ENCODE data around the gene PLET1.

PLET1 gene

DNA sequence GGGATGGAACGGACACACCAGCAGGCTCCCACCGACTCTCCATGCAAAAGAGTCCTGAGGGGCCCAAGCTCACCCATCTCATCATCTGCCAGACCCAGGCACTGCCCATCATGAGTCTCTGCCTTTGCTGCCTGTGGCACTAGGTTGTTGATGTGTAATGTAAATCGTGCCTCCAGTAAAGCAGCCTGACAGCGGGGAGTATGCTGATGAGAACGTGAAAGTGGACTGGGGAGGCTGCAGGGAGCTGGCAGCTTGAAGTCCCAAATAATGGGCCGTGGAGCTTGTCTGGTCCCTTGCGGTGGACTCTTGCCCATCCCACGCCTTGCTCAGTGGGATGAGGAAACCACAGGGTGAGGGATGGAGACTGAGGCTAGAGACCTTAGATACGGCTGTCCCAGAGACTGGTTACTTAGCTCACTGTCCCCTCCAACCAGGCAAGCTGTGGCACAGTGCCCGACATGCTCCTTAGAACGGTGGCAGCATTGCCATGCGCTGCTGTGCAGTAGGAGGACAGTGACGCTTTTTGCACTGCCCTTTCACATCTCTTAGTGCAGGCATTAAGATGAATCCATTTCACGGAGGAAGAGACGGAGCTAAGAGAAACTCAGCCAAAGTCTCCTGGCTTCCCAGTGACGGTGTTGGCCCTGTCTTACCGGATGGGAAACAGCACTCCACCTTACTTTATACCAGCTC is 39.6 kb upstream of the PLET1 start:
- Histone ChIP-seq H3K9ac (ENCODE audit: low read length) (no peak overlapping the region), H3K9me3 (ENCODE audit: insufficient read depth, low read length) (no peaks in the 10 kb centered on the region), H3K4me2 (ENCODE audit: low read length) (no peak overlapping the region), H3K4me3 (ENCODE audit: low read length) (no peak overlapping the region), H3K4me1 (ENCODE audit: low read length) (peaks cover 2% of the 10 kb centered on the region; the same call in 1 of the 2 replicates), H3K27ac (ENCODE audit: low read length) (no peak overlapping the region), H3K36me3 (replicated peaks; ENCODE audit: low read depth, low read length) (no peaks in the 10 kb centered on the region), H4K20me1 (ENCODE audit: insufficient read depth, low read length) (no peaks in the 10 kb centered on the region), H2AFZ (ENCODE audit: low read depth, low read length) (no peak overlapping the region), H3K79me2 (ENCODE audit: low read length) (no peaks in the 10 kb centered on the region), H3K27me3 (ENCODE audit: low read depth, low read length) (0 out of 2 replicates have a peak, but pooled peaks cover 3% of the 10 kb centered on the region)
- TF ChIP-seq, protein P1, sequence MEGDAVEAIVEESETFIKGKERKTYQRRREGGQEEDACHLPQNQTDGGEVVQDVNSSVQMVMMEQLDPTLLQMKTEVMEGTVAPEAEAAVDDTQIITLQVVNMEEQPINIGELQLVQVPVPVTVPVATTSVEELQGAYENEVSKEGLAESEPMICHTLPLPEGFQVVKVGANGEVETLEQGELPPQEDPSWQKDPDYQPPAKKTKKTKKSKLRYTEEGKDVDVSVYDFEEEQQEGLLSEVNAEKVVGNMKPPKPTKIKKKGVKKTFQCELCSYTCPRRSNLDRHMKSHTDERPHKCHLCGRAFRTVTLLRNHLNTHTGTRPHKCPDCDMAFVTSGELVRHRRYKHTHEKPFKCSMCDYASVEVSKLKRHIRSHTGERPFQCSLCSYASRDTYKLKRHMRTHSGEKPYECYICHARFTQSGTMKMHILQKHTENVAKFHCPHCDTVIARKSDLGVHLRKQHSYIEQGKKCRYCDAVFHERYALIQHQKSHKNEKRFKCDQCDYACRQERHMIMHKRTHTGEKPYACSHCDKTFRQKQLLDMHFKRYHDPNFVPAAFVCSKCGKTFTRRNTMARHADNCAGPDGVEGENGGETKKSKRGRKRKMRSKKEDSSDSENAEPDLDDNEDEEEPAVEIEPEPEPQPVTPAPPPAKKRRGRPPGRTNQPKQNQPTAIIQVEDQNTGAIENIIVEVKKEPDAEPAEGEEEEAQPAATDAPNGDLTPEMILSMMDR (IDR thresholded peaks at IDR 0.05; ENCODE audit: low read depth, low read length) = no peak
- TF ChIP-seq EZH2phosphoT487 (IDR thresholded peaks at IDR 0.05; ENCODE audit: low read depth) = no peak

DNA sequence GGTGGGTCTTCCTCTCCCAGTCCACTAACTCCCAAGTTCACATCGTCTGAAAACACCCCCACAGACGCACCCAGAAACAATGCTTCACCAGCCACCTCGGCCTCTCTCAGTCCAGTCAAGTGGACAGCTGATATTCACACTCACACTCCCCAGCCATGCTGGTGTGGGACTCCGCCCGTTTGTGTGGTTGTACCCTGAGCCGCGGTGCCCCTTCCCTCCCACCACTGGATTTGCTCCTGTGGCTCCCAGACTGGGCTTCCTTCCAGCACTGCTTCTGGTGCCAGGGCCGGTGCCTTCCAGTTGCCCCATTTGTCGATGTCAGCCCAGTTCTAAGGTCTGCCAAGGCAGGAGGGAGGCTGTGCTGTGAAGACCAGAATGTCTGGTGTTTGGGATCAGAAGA is 37.9 kb upstream of the PLET1 start:
- Histone ChIP-seq H3K4me3 (ENCODE audit: low read length) (no peak overlapping the region), H3K79me2 (ENCODE audit: low read length) (no peaks in the 10 kb centered on the region), H2AFZ (ENCODE audit: low read depth, low read length) (no peak overlapping the region), H3K9ac (ENCODE audit: low read length) (no peak overlapping the region), H4K20me1 (ENCODE audit: insufficient read depth, low read length) (no peaks in the 10 kb centered on the region), H3K9me3 (ENCODE audit: insufficient read depth, low read length) (no peaks in the 10 kb centered on the region), H3K27me3 (ENCODE audit: low read depth, low read length) (0 out of 2 replicates have a peak, but pooled peaks cover 3% of the 10 kb centered on the region), H3K27ac (ENCODE audit: low read length) (no peak overlapping the region), H3K36me3 (replicated peaks; ENCODE audit: low read depth, low read length) (no peaks in the 10 kb centered on the region), H3K4me2 (ENCODE audit: low read length) (no peak overlapping the region), H3K4me1 (ENCODE audit: low read length) (peaks cover 2% of the 10 kb centered on the region; the same call in 1 of the 2 replicates)
- TF ChIP-seq EZH2phosphoT487 (IDR thresholded peaks at IDR 0.05; ENCODE audit: low read depth) = no peak
- TF ChIP-seq, protein P1 (IDR thresholded peaks at IDR 0.05; ENCODE audit: low read depth, low read length) = no peak

DNA sequence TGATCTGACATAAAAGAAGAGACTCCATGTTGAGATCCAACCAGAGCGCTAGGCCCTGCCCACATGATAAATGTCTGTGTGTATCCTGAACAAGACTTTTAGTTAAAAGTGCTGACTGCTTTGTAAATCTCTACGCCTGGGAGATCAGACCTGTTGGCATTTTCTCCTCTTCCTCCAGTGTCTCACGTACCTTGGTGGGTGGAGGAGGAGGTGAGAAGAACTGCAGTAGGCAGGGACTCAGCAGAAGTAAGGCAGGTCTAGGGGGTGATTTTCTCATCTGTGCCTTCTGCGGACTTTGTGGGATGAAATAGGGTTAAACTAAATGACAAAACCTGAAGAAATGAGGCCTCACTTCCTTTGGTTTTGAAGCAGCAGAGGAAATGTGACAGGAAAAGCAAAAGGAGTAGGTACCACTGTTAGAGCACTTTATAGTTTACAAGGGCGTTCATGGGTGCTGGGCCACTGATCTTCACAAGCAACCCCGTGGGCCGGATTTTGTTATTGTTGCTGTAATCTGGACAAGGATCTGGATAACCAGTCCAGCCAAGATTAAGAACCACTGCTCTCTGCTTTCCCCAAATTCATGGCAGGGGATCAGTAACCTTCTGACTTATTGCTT is 36.7 kb upstream of the PLET1 start:
- Histone ChIP-seq H3K9ac (ENCODE audit: low read length) (no peak overlapping the region), H3K4me2 (ENCODE audit: low read length) (no peak overlapping the region), H3K27me3 (ENCODE audit: low read depth, low read length) (peaks cover 11% of the 10 kb centered on the region), H2AFZ (ENCODE audit: low read depth, low read length) (no peak overlapping the region), H3K36me3 (replicated peaks; ENCODE audit: low read depth, low read length) (no peaks in the 10 kb centered on the region), H3K79me2 (ENCODE audit: low read length) (no peaks in the 10 kb centered on the region), H3K27ac (ENCODE audit: low read length) (no peak overlapping the region), H3K4me3 (ENCODE audit: low read length) (no peak overlapping the region), H4K20me1 (ENCODE audit: insufficient read depth, low read length) (no peaks in the 10 kb centered on the region), H3K4me1 (ENCODE audit: low read length) (peaks cover 2% of the 10 kb centered on the region; the same call in 1 of the 2 replicates), H3K9me3 (ENCODE audit: insufficient read depth, low read length) (no peaks in the 10 kb centered on the region)
- TF ChIP-seq EZH2phosphoT487 (IDR thresholded peaks at IDR 0.05; ENCODE audit: low read depth) = no peak
- TF ChIP-seq, protein P1 (IDR thresholded peaks at IDR 0.05; ENCODE audit: low read depth, low read length) = no peak

DNA sequence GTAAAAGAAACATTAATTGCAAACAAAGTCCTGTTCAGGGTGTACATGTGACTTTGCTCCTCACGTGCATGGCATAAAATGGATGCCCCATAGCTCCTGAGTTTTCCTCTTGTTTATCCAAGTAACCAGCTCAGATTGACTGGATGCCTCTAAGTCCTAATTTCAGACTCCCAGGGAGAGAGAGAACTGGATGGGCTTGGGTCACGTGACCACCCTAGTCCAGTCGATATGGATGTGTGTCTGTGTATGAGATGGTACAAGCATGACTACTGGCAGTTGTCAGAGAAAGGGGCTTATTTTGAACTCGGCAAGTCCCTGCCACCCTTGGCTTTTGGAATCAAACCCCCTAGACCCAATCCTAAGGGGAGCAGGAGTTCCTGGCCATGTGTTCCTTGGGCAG is 35.4 kb upstream of the PLET1 start:
- no peak for TF ChIP-seq EZH2phosphoT487 (IDR thresholded peaks at IDR 0.05; ENCODE audit: low read depth)
- TF ChIP-seq, protein P1 (IDR thresholded peaks at IDR 0.05; ENCODE audit: low read depth, low read length) = no peak

More for the DNA sequence above, 35.4 kb upstream of the PLET1 start:
- no peak overlapping the region for H3K9ac ChIP-seq (ENCODE audit: low read length)
- H3K4me1 ChIP-seq (ENCODE audit: low read length) = no peaks in the 10 kb centered on the region
- H3K27ac ChIP-seq (ENCODE audit: low read length) = no peak overlapping the region
- H3K27me3 ChIP-seq (ENCODE audit: low read depth, low read length) = peaks cover 23% of the 10 kb centered on the region
- no peaks in the 10 kb centered on the region for H3K36me3 ChIP-seq (replicated peaks; ENCODE audit: low read depth, low read length)
- H4K20me1 ChIP-seq (ENCODE audit: insufficient read depth, low read length) = no peaks in the 10 kb centered on the region
- H3K9me3 ChIP-seq (ENCODE audit: insufficient read depth, low read length) = no peaks in the 10 kb centered on the region
- no peak overlapping the region for H3K4me3 ChIP-seq (ENCODE audit: low read length)
- H3K4me2 ChIP-seq (ENCODE audit: low read length) = no peak overlapping the region
- H3K79me2 ChIP-seq (ENCODE audit: low read length) = no peaks in the 10 kb centered on the region
- no peak overlapping the region for H2AFZ ChIP-seq (ENCODE audit: low read depth, low read length)
